HepG2 (cell line): ENCODE measurements around the gene ALOX5. TPM values are rescaled to one million over a fixed set of nuclear protein-coding genes. Genes with fewer than 3 reads are reported as not detected.

ENCODE experiments used
- ATAC-seq: fragments of 200-7000 bp; cut with Tn5 transposase; 3 replicates; pipeline ENCODE4 v1.9.1; 2020; ENCODE audit warnings: mild to moderate bottlenecking, moderate library complexity
- BruUV-seq: library from RNA; stranded (reverse); fragments of 400-500 nt; replicated peaks from 2 replicates; lab custom pipeline; 2021; lab: Mats Ljungman, UMichigan
- CTCF ChIA-PET: fragments of 300-600 bp; formaldehyde crosslinking; extraction: SDS; loops from one replicate; lab custom pipeline; 2021; ENCODE audit warnings: low total read pairs, inconsistent platforms, low intra/inter-chr PET ratio; lab: Yijun Ruan, JAX
- POLR2A ChIA-PET: fragments of 350-600 bp; sonication (Branson Sonifier 250); formaldehyde crosslinking; loops from one replicate; lab custom pipeline; 2020; ENCODE audit warnings: antibody characterized with exemption, inconsistent platforms; lab: Yijun Ruan, JAX
- DNase-seq: peaks from one replicate; pipeline ENCODE4 v3.0.0-alpha.2; 2015; ENCODE audit warnings: low spot score
- FAIRE-seq: peaks from 3 replicates; lab custom pipeline; 2011; peaks lifted over from hg19 to GRCh38; lab: Jason Lieb, UNC
- H2AFZ ChIP-seq: one replicate; pipeline ENCODE4 v1.6.1; 2011; ENCODE audit warnings: low read length, inconsistent platforms
- H3K27ac ChIP-seq: fragments of 300-600 bp; 3 replicates; pipeline ENCODE4 v1.8.0; 2011; ENCODE audit warnings: mixed run types, mild to moderate bottlenecking, mixed read lengths, low read length, inconsistent platforms; ENCODE audit not compliant: insufficient read depth; ENCODE audit errors: extremely low read length
- H3K27me3 ChIP-seq, 2 experiments: fragments of 200-600 bp in 1 of 2; 2 replicates in 1 of 2; 3 replicates in 1 of 2; pipeline versions ENCODE4 v1.6.0 to v1.8.0; 2011; ENCODE audit warnings: low read length in 2 of 2, mild to moderate bottlenecking in 2 of 2, moderate library complexity in 2 of 2, inconsistent platforms in 1 of 2; ENCODE audit not compliant: insufficient read depth in 2 of 2, control insufficient read depth in 1 of 2
- H3K36me3 ChIP-seq, 2 experiments: fragments of 200-600 bp in 1 of 2; replicated peaks in 1 of 2; 2 replicates in 1 of 2; 3 replicates in 1 of 2; pipeline versions ENCODE4 v1.5.1 to v1.8.0; 2011; ENCODE audit warnings: low read length in 2 of 2, inconsistent platforms in 1 of 2; ENCODE audit not compliant: insufficient read depth in 2 of 2, control insufficient read depth in 1 of 2
- H3K4me1 ChIP-seq: 2 replicates; pipeline ENCODE4 v1.5.1; 2012; ENCODE audit warnings: low read length, inconsistent platforms; ENCODE audit not compliant: insufficient read depth
- H3K4me2 ChIP-seq: 2 replicates; pipeline ENCODE4 v1.6.0; 2011; ENCODE audit warnings: low read depth, low read length, inconsistent platforms
- H3K4me3 ChIP-seq, 3 experiments: fragments of 200-600 bp in 1 of 3; sonication (generic), shearing (Covaris generic) in 1 of 3; replicated peaks in 1 of 3; 2 replicates each; pipeline ENCODE4 v1.5.1; 2011 to 2016; ENCODE audit warnings: low read length in 3 of 3, inconsistent platforms in 2 of 3, low read depth in 2 of 3, mild to moderate bottlenecking in 2 of 3, control low read depth in 1 of 3, mixed read lengths in 1 of 3; ENCODE audit not compliant: insufficient read depth in 1 of 3
- H3K79me2 ChIP-seq: one replicate; pipeline ENCODE4 v1.6.1; 2011; ENCODE audit warnings: low read length, inconsistent platforms; ENCODE audit not compliant: insufficient read depth
- H3K9ac ChIP-seq: 2 replicates; pipeline ENCODE4 v1.6.0; 2011; ENCODE audit warnings: mild to moderate bottlenecking, low read depth, low read length, inconsistent platforms; ENCODE audit not compliant: insufficient read depth
- H3K9me3 ChIP-seq: 2 replicates; pipeline ENCODE4 v1.5.1; 2012; ENCODE audit warnings: mild to moderate bottlenecking, low read length
- H4K20me1 ChIP-seq: 2 replicates; pipeline ENCODE4 v1.6.0; 2011; ENCODE audit warnings: inconsistent platforms, mild to moderate bottlenecking, low read length, moderate library complexity; ENCODE audit not compliant: insufficient read depth
- EEA1 ChIP-seq: sonication (generic); formaldehyde crosslinking; IDR thresholded peaks from 2 replicates; pipeline ENCODE4 v1.5.1; 2020; ENCODE audit warnings: mild to moderate bottlenecking, missing genetic modification reagents, borderline replicate concordance
- FOXK1 ChIP-seq: sonication (generic); formaldehyde crosslinking; IDR thresholded peaks from 2 replicates; pipeline ENCODE4 v1.4.0; 2020; ENCODE audit warnings: low read depth, missing genetic modification reagents, borderline replicate concordance
- SAP130 ChIP-seq: IDR thresholded peaks from 2 replicates; pipeline ENCODE4 v1.6.1; 2016; ENCODE audit warnings: low read depth
- SOX5 ChIP-seq: IDR thresholded peaks from 2 replicates; pipeline ENCODE4 v1.6.1; 2016; ENCODE audit warnings: borderline replicate concordance
- STAG1 ChIP-seq: sonication (generic); formaldehyde crosslinking; IDR thresholded peaks from 2 replicates; pipeline ENCODE4 v1.4.0; 2020; ENCODE audit warnings: missing genetic modification reagents
- ZBTB21 ChIP-seq: sonication (generic); formaldehyde crosslinking; IDR thresholded peaks from 2 replicates; pipeline ENCODE4 v1.4.0; 2020; ENCODE audit warnings: missing genetic modification reagents
- ZNF225 ChIP-seq: sonication (generic); formaldehyde crosslinking; IDR thresholded peaks from 2 replicates; pipeline ENCODE4 v1.4.0; 2020; ENCODE audit warnings: mild to moderate bottlenecking, missing genetic modification reagents
- ZNF263 ChIP-seq: sonication (generic); formaldehyde crosslinking; IDR thresholded peaks from 2 replicates; pipeline ENCODE4 v1.4.0; 2020; ENCODE audit warnings: missing genetic modification reagents
- ZNF337 ChIP-seq: sonication (generic); formaldehyde crosslinking; IDR thresholded peaks from 2 replicates; pipeline ENCODE4 v1.5.1; 2020; ENCODE audit warnings: missing genetic modification reagents, low read depth, mild to moderate bottlenecking, borderline replicate concordance
- ZNF644 ChIP-seq: IDR thresholded peaks from 2 replicates; pipeline ENCODE4 v1.6.1; 2016; ENCODE audit warnings: low read depth
- WGBS: methylation state at CpG from one replicate; pipeline ENCODE4 v1.1.6; 2017; ENCODE audit warnings: low lambda C conversion rate; 5-methylcytosine and 5-hydroxymethylcytosine counted together
- in situ Hi-C: cut with HindIII; loops from 2 replicates; pipeline ENCODE4 v1.10.0; 2017; ENCODE audit warnings: low pct_unique_long_range_greater_than_20kb; ENCODE audit not compliant: extremely low pct_ligation_motif_present
- intact Hi-C: fragments of 100-400 bp; cut with micrococcal nuclease; formaldehyde crosslinking; loops from one replicate; pipeline ENCODE4 v1.10.0; 2022; ENCODE audit not compliant: unreplicated experiment
- polyA plus RNA-seq, 8 experiments: library from polyadenylated mRNA; depleted of rRNA in 3 of 8; stranded (reverse) in 7 of 8; unstranded in 1 of 8; fragments of >200 nt; fragmentation: Illumina TruSeq in 4 of 8; extraction: Trizol in 4 of 8; gene quantifications; 2 replicates each; pipeline versions ENCODE4 v1.2.1 to v1.2.3, GENCODE V29; 2011 to 2016; ENCODE audit warnings: low read depth in 4 of 8, missing spikeins in 1 of 8, mixed read lengths in 1 of 8; ENCODE audit not compliant: insufficient read depth in 1 of 8
- total RNA-seq, 5 experiments: library from RNA; depleted of rRNA; stranded (reverse); fragments of >200 nt; fragmentation: Illumina TruSeq; extraction: Trizol; gene quantifications; 2 replicates each; pipeline ENCODE4 v1.2.3, GENCODE V29; 2016; ENCODE audit warnings: low read depth in 1 of 5
- TF ChIP-seq, protein P1 (sequence below): sonication (generic); formaldehyde crosslinking; IDR thresholded peaks from 2 replicates; pipeline ENCODE4 v1.4.0; 2020; ENCODE audit warnings: missing genetic modification reagents
- TF ChIP-seq, protein P2 (sequence below): sonication (generic); formaldehyde crosslinking; IDR thresholded peaks from 2 replicates; pipeline ENCODE4 v1.9.0; 2021; ENCODE audit warnings: missing genetic modification reagents, borderline replicate concordance
- TF ChIP-seq, protein P3 (sequence below): sonication (generic); formaldehyde crosslinking; conservative IDR thresholded peaks from 2 replicates; pipeline ENCODE4 v1.4.0; 2020; ENCODE audit warnings: mild to moderate bottlenecking, missing genetic modification reagents, moderate library complexity

ALOX5 gene
- total and polyA plus RNA-seq, 2 of the 13 experiments (the other 11 are each of a cell fraction or from before 2014, with no cell fraction given), result 0.04 TPM; not detected in 1

DNA sequence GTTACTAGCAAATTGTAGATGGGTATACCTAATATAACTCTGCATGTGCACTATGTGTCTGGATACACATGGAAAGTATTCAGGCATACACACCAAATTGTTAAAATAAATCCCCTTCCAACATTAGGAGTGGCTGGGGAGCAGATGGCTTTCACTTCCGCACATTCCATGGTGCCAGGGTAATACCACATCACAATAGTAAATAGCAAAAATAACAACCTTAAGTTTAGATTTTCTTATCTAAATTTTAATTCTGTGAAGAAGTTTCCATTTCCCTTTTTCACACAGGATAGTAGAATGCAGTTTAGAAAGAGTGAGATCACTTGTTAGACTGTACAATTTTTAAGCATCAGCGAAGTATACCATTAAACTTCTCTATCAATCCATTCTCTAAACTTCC, 5.8 kb upstream of the ALOX5 start (continued):
- TF ChIP-seq, protein P1, sequence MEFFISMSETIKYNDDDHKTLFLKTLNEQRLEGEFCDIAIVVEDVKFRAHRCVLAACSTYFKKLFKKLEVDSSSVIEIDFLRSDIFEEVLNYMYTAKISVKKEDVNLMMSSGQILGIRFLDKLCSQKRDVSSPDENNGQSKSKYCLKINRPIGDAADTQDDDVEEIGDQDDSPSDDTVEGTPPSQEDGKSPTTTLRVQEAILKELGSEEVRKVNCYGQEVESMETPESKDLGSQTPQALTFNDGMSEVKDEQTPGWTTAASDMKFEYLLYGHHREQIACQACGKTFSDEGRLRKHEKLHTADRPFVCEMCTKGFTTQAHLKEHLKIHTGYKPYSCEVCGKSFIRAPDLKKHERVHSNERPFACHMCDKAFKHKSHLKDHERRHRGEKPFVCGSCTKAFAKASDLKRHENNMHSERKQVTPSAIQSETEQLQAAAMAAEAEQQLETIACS (CRISPR knock-in tag), result no peak

DNA sequence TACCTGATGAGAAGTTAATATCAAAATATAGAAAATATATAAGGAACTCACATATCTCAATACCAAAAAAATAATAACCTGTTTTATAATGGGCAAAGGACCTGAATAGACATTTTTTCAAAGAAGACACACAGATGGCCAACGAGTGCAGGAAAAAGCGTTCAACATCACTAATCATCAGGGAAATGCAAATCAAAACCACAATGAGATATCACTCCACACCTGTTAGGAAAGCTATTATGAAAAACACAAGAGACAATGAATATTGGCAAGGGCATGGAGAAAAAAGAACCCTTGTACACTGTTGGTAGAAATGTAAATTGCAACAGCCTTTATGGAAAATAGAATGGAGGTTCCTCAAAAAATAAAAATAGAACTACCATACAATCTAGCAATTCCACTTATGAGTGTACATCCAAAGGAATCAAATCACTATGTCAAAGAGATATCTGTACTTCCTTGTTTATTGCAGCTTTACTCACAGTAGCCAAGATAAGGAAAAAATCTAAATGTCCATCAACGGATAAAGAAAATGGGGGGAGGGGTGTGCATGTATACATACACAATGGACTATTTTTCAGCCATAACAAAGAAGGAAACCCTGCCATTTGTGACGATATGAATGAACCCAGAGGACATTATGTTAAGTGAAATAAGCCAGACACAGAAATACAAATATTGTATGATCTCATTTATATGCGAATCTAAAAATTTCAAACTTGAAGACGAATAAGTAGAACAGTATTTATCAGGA, 3.6 kb upstream of the ALOX5 start:
- Histone ChIP-seq H4K20me1 (no peaks in the 10 kb centered on the region), H2AFZ (no peak overlapping the region), H3K27ac (no peak overlapping the region), H3K36me3 (no peaks in the 10 kb centered on the region), H3K4me2 (no peak overlapping the region), H3K9ac (no peak overlapping the region), H3K4me3 (no peak overlapping the region), H3K4me1 (peaks cover 10% of the 10 kb centered on the region), H3K9me3 (no peaks in the 10 kb centered on the region), H3K27me3 (peaks cover 3 to 28% of the 10 kb centered on the region in 2 experiments; a peak in 4 of 5 replicates), H3K79me2 (no peaks in the 10 kb centered on the region)
- no peak for ATAC-seq
- DNase-seq, result no peak
- in situ Hi-C loops, result no loop called here
- intact Hi-C loops, result no loop called here
- FAIRE-seq, result no peak
- 1% methylated on average over 6 of the region's 6 CpGs for WGBS
- BruUV-seq, result no TSS peak
- POLR2A ChIA-PET, result no interaction called here
- CTCF ChIA-PET, result no interaction called here
- TF ChIP-seq EEA1, result no peak
- no peak for TF ChIP-seq ZNF337 (CRISPR knock-in tag)
- no peak for TF ChIP-seq SAP130 (CRISPR knock-in tag)
- TF ChIP-seq ZNF263 (CRISPR knock-in tag), result no peak
- no peak for TF ChIP-seq SOX5 (CRISPR knock-in tag)
- TF ChIP-seq ZNF225 (CRISPR knock-in tag), result no peak
- TF ChIP-seq ZNF644 (CRISPR knock-in tag), result no peak
- TF ChIP-seq ZBTB21, result no peak
- no peak for TF ChIP-seq STAG1 (CRISPR knock-in tag)
- no peak for TF ChIP-seq FOXK1 (CRISPR knock-in tag)
- TF ChIP-seq, protein P2, sequence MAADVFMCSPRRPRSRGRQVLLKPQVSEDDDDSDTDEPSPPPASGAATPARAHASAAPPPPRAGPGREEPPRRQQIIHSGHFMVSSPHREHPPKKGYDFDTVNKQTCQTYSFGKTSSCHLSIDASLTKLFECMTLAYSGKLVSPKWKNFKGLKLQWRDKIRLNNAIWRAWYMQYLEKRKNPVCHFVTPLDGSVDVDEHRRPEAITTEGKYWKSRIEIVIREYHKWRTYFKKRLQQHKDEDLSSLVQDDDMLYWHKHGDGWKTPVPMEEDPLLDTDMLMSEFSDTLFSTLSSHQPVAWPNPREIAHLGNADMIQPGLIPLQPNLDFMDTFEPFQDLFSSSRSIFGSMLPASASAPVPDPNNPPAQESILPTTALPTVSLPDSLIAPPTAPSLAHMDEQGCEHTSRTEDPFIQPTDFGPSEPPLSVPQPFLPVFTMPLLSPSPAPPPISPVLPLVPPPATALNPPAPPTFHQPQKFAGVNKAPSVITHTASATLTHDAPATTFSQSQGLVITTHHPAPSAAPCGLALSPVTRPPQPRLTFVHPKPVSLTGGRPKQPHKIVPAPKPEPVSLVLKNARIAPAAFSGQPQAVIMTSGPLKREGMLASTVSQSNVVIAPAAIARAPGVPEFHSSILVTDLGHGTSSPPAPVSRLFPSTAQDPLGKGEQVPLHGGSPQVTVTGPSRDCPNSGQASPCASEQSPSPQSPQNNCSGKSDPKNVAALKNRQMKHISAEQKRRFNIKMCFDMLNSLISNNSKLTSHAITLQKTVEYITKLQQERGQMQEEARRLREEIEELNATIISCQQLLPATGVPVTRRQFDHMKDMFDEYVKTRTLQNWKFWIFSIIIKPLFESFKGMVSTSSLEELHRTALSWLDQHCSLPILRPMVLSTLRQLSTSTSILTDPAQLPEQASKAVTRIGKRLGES (CRISPR knock-in tag), result no peak
- TF ChIP-seq, protein P3, sequence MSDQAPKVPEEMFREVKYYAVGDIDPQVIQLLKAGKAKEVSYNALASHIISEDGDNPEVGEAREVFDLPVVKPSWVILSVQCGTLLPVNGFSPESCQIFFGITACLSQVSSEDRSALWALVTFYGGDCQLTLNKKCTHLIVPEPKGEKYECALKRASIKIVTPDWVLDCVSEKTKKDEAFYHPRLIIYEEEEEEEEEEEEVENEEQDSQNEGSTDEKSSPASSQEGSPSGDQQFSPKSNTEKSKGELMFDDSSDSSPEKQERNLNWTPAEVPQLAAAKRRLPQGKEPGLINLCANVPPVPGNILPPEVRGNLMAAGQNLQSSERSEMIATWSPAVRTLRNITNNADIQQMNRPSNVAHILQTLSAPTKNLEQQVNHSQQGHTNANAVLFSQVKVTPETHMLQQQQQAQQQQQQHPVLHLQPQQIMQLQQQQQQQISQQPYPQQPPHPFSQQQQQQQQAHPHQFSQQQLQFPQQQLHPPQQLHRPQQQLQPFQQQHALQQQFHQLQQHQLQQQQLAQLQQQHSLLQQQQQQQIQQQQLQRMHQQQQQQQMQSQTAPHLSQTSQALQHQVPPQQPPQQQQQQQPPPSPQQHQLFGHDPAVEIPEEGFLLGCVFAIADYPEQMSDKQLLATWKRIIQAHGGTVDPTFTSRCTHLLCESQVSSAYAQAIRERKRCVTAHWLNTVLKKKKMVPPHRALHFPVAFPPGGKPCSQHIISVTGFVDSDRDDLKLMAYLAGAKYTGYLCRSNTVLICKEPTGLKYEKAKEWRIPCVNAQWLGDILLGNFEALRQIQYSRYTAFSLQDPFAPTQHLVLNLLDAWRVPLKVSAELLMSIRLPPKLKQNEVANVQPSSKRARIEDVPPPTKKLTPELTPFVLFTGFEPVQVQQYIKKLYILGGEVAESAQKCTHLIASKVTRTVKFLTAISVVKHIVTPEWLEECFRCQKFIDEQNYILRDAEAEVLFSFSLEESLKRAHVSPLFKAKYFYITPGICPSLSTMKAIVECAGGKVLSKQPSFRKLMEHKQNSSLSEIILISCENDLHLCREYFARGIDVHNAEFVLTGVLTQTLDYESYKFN (CRISPR knock-in tag), result no peak
